Choroid plexus epithelial cell (primary cell): ENCODE data around the gene SHOC2.

Experiments
- DNase-seq: peaks from one replicate; pipeline ENCODE4 v3.0.0-alpha.2; 2010; ENCODE audit warnings: low read depth
- H3K4me3 ChIP-seq: 2 replicates; pipeline ENCODE4 v1.5.1; 2011; ENCODE audit warnings: low read depth, mild to moderate bottlenecking, control low read depth, low read length, moderate library complexity
- CTCF ChIP-seq: conservative IDR thresholded peaks from 2 replicates; pipeline ENCODE4 v1.5.1; 2011; ENCODE audit warnings: low read depth, mild to moderate bottlenecking, control low read depth, inconsistent platforms, low read length, moderate library complexity

Gene SHOC2

DNA sequence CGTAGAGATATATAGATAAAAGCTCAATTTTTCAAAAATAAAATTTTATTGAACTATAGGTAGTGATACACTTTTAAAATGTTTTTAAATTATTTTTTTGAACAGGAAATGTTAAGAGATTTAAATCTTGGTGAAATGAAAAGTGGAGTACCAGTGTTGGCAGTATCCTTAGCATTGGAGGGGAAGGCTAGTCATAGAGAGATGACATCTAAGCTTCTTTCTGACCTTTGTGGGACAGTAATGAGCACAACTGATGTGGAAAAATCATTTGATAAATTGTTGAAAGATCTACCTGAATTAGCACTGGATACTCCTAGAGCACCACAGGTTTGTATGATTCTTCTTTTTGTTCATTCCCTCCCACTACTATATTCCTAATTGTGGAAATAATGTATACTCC, 31.8 kb upstream of the SHOC2 start:
- DNase-seq, result no peak
- TF ChIP-seq CTCF, result no peak

DNA sequence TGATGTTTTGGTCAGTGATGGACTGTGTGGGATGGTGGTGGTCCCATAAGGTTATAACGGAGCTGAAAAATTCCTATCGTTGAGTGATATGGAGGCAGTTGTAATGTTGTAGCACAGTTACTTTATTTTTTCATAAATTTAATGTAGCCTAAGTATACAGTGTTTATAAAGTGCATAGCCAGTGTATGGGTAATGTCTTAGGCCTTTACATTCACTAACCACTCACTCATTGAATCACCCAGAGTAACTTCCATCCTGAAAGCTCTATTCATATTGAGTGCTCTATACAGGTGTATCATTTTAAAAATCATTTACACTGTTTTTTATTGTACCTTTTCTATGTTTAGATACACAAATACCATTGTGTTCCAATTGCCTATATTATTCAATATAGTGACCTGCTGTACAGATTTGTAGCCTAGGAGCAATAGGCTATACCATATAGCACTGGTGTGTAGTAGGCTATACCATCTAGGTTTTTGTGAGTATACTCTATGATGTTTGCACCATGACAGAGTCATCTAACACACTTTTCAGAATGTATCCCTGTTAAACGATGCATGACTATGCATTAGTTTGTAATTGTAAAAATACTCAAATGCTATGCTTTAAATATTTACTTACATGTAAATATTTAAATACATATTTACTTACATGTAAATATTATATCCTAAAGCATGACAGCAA, 26.7 kb upstream of the SHOC2 start:
- H3K4me3 ChIP-seq, result no peak overlapping the region
- TF ChIP-seq CTCF, result no peak
- no peak for DNase-seq

More for the DNA sequence above, 31.8 kb upstream of the SHOC2 start:
- no peak overlapping the region for H3K4me3 ChIP-seq

GRCh38 chr10:110893559-110894179, 25.7 kb upstream of the SHOC2 start:
- peak; percentile 65 for DNase-seq
- peak; percentile 44 for TF ChIP-seq CTCF
- no peak overlapping the region for H3K4me3 ChIP-seq

DNA sequence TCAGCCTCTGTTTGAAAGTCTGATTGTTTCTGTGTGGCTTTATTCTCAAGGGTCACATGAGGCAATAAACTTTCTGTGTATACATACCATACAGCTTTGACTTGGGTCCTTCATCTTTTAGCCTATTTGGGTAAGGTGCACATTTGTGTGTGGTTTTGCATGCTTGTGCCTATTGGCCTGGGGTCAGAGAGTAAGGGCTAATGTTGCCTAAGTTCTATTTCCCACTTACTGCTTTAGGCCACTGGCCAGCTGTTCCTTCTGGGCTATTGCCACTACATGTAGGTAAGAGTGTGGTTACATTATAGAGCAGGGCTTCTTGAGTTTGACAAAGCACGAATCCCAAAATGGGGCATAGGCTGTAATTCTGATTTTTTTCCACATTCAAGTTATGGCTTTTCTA, 22.2 kb upstream of the SHOC2 start:
- no peak overlapping the region for H3K4me3 ChIP-seq
- DNase-seq, result no peak
- no peak for TF ChIP-seq CTCF

GRCh38 chr10:110898391-110898790, 21.0 kb upstream of the SHOC2 start:
- no peak for DNase-seq
- no peak for TF ChIP-seq CTCF
- H3K4me3 ChIP-seq, result no peak overlapping the region

DNA sequence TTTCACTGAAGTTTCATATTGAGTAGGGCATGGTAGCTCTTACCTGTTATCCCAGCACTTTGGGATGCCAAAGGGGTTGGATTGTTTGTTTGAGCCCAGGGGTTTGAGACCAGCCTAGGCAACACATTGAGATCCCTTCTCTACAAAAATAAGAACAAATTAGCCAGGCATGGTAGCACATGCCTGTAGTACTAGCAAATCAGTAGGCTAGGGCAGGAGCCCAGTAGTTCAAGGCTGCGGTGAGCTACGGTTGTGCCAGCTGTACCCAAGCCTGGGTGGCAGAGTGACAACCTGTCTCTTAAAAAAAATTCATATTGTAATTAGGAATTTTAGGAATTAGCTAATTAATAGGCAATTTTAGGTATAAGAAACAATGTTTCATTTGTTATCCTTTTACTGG, 18.4 kb upstream of the SHOC2 start:
- DNase-seq, result no peak
- no peak overlapping the region for H3K4me3 ChIP-seq
- no peak for TF ChIP-seq CTCF
